ENCODE data around the gene KRT2. TPM values are rescaled to one million over a fixed set of nuclear protein-coding genes. Genes with fewer than 3 reads are reported as not detected.

KRT2 gene
- total and polyA plus RNA-seq, 2 of the 8 experiments (the other 6 are each of a cell fraction or from before 2014, with no cell fraction given), result not detected

- H3K4me2 ChIP-seq (ENCODE audit: insufficient read depth in 1 of 2, low read depth in 2 of 2, low read length in 2 of 2), result no peak overlapping the region
- no peak overlapping the region for H3K18ac ChIP-seq (ENCODE audit: extremely low read depth, low read length)
- no peak for FAIRE-seq
- TF ChIP-seq TCF12 (IDR thresholded peaks at IDR 0.05; ENCODE audit: low read depth, low read length) (no peak), SUZ12 (IDR thresholded peaks at IDR 0.05; ENCODE audit: low read length) (no peak), FOSL1 (IDR thresholded peaks at IDR 0.05; ENCODE audit: insufficient read depth, low read depth, low read length) (no peak)
Observed at GRCh38 chr12:52644078-52644415, 8.0 kb downstream of the KRT2 start.

More at GRCh38 chr12:52644078-52644415, 8.0 kb downstream of the KRT2 start:
- Histone ChIP-seq H3K9me3 (ENCODE audit: insufficient read depth in 2 of 2, low read depth in 1 of 2, low read length in 1 of 2) (no peaks in the 10 kb centered on the region), H2BK15ac (ENCODE audit: low read length) (no peak overlapping the region), H3K4me3 (ENCODE audit: extremely low read depth in 1 of 4, insufficient read depth in 2 of 4, low read depth in 3 of 4, low read length in 4 of 4) (no peak overlapping the region), H4K20me1 (replicated peaks in 1 of 2; ENCODE audit: control insufficient read depth in 1 of 2, insufficient read depth in 2 of 2, low read length in 2 of 2) (no peaks in the 10 kb centered on the region), H4K5ac (ENCODE audit: insufficient read length, low read depth, low read length) (no peak overlapping the region), H3K27ac (ENCODE audit: low read depth, low read length) (no peak overlapping the region), H3K14ac (ENCODE audit: insufficient read length) (no peak overlapping the region), H2BK5ac (ENCODE audit: low read depth, low read length) (no peak overlapping the region), H3K27me3 (replicated peaks in 1 of 4; ENCODE audit: control insufficient read depth in 3 of 4, extremely low read depth in 1 of 4, insufficient read depth in 3 of 4, low read length in 3 of 4) (peaks cover 0 to 5% (median 0%) of the 10 kb centered on the region in 4 experiments; a peak in 1 of 7 replicates), H2AFZ (ENCODE audit: low read length) (no peak overlapping the region), H2BK120ac (replicated peaks; ENCODE audit: low read depth, low read length) (no peak overlapping the region), H3K36me3 (ENCODE audit: control insufficient read depth in 2 of 4, insufficient read depth in 4 of 4, low read length in 3 of 4) (no peaks in the 10 kb centered on the region), H3K79me2 (ENCODE audit: control insufficient read depth in 1 of 2, insufficient read depth in 2 of 2, low read length in 2 of 2) (no peaks in the 10 kb centered on the region), H4K8ac (ENCODE audit: extremely low read depth, insufficient read depth, low read length) (no peak overlapping the region), H3K4me1 (replicated peaks in 1 of 4; ENCODE audit: control insufficient read depth in 3 of 4, insufficient read depth in 4 of 4, low read length in 3 of 4) (no peaks in the 10 kb centered on the region), H2BK20ac (ENCODE audit: low read length) (no peak overlapping the region), H3K4ac (replicated peaks; ENCODE audit: insufficient read length, low read depth, low read length) (no peak overlapping the region), H3K23ac (ENCODE audit: insufficient read length) (no peak overlapping the region), H3K23me2 (ENCODE audit: low read depth, low read length) (no peaks in the 10 kb centered on the region), H2BK12ac (ENCODE audit: low read depth, low read length) (no peak overlapping the region), H3K56ac (replicated peaks; ENCODE audit: insufficient read length, low read depth, low read length) (no peak overlapping the region), H3K79me1 (ENCODE audit: low read depth, low read length) (no peaks in the 10 kb centered on the region), H3K9ac (replicated peaks in 1 of 4; ENCODE audit: extremely low read depth in 1 of 4, low read depth in 3 of 4, low read length in 3 of 4) (no peak overlapping the region), H2AK5ac (ENCODE audit: low read depth, low read length) (no peak overlapping the region), H4K91ac (replicated peaks; ENCODE audit: insufficient read length, low read length) (no peak overlapping the region)
- ChIA-PET CTCF (ENCODE audit: partially characterized antibody) (interaction anchor here (1.0 to 2.9 kb wide), 5 partner anchors 11 to 226 kb away, joined by 3 to 8 read pairs (median 3); no protein-coding TSS in a partner anchor), POLR2A (ENCODE audit: partially characterized antibody) (no interaction called here)
- DNase-seq (ENCODE audit: low read depth in 1 of 2, low spot score in 2 of 2), result peak in 1 of 2 experiments; percentile 8
- WGBS, 2 experiments (ENCODE audit: extremely low coverage in 1 of 2, insufficient coverage in 1 of 2, insufficient read length in 1 of 2, insufficient replicate concordance in 2 of 2, low coverage in 1 of 2, low lambda C conversion rate in 2 of 2, missing lambda C conversion rate in 1 of 2), result 86% methylated on average over 6 of the region's 6 CpGs; no CpG with 5 or more reads in 1 of the 2 experiments
